Trophoblast cell (in vitro differentiated cells and primary cell): ENCODE measurements around the gene BRPF3.

Experiments
- DNase-seq, 2 donors: peaks; one replicate each; pipeline ENCODE4 v3.0.0-alpha.2; 2016
- H2AFZ ChIP-seq: 2 replicates; pipeline ENCODE4 v1.6.1; 2013; ENCODE audit warnings: low read length, moderate library complexity, mild to moderate bottlenecking; ENCODE audit not compliant: insufficient read depth, poor library complexity
- H2AK5ac ChIP-seq: 2 replicates; pipeline ENCODE4 v1.6.1; 2013; ENCODE audit warnings: mild to moderate bottlenecking, low read length
- H2BK120ac ChIP-seq: 2 replicates; pipeline ENCODE4 v1.6.1; 2013; ENCODE audit warnings: low read length, mild to moderate bottlenecking, moderate library complexity; ENCODE audit not compliant: insufficient read depth, poor library complexity
- H2BK12ac ChIP-seq: 2 replicates; pipeline ENCODE4 v1.6.1; 2013; ENCODE audit warnings: mild to moderate bottlenecking, low read length, moderate library complexity
- H2BK5ac ChIP-seq: 2 replicates; pipeline ENCODE4 v1.6.1; 2013; ENCODE audit warnings: low read length, low read depth, moderate library complexity, mild to moderate bottlenecking; ENCODE audit not compliant: poor library complexity
- H3K14ac ChIP-seq: 2 replicates; pipeline ENCODE4 v1.6.1; 2013; ENCODE audit warnings: mild to moderate bottlenecking, low read length
- H3K18ac ChIP-seq: 2 replicates; pipeline ENCODE4 v1.6.1; 2013; ENCODE audit warnings: mild to moderate bottlenecking, low read length
- H3K23ac ChIP-seq: 2 replicates; pipeline ENCODE4 v1.6.1; 2013; ENCODE audit warnings: low read length
- H3K27ac ChIP-seq: 2 replicates; pipeline ENCODE4 v1.5.1; 2013; ENCODE audit warnings: low read depth, mild to moderate bottlenecking, inconsistent platforms, low read length, moderate library complexity
- H3K27me3 ChIP-seq: 2 replicates; pipeline ENCODE4 v1.6.1; 2013; ENCODE audit warnings: inconsistent platforms, mild to moderate bottlenecking, low read length, moderate library complexity; ENCODE audit not compliant: insufficient read depth
- H3K36me3 ChIP-seq, 2 experiments: 1 replicate in 1 of 2; 2 replicates in 1 of 2; pipeline ENCODE4 v1.6.1; 2013; ENCODE audit warnings: low read length in 2 of 2, mild to moderate bottlenecking in 2 of 2, moderate library complexity in 1 of 2; ENCODE audit not compliant: insufficient read depth in 2 of 2, control insufficient read depth in 1 of 2
- H3K4ac ChIP-seq: 2 replicates; pipeline ENCODE4 v1.6.1; 2013; ENCODE audit warnings: low read depth, mild to moderate bottlenecking, low read length, moderate library complexity
- H3K4me1 ChIP-seq, 2 experiments: 1 replicate in 1 of 2; 2 replicates in 1 of 2; pipeline ENCODE4 v1.6.1; 2013; ENCODE audit warnings: low read length in 2 of 2, mild to moderate bottlenecking in 2 of 2, moderate library complexity in 1 of 2; ENCODE audit not compliant: insufficient read depth in 2 of 2, control insufficient read depth in 1 of 2
- H3K4me2 ChIP-seq: 2 replicates; pipeline ENCODE4 v1.6.1; 2013; ENCODE audit warnings: inconsistent platforms, mild to moderate bottlenecking, low read length, moderate library complexity
- H3K4me3 ChIP-seq: 2 replicates; pipeline ENCODE4 v1.5.1; 2013; ENCODE audit warnings: mild to moderate bottlenecking, low read depth, low read length, inconsistent platforms
- H3K79me1 ChIP-seq: one replicate; pipeline ENCODE4 v1.6.1; 2013; ENCODE audit warnings: low read length
- H3K79me2 ChIP-seq: 2 replicates; pipeline ENCODE4 v1.6.1; 2013; ENCODE audit warnings: low read length, mild to moderate bottlenecking; ENCODE audit not compliant: control insufficient read depth, insufficient read depth, poor library complexity
- H3K9ac ChIP-seq: 2 replicates; pipeline ENCODE4 v1.6.1; 2013; ENCODE audit warnings: mild to moderate bottlenecking, low read length
- H3K9me3 ChIP-seq: 2 replicates; pipeline ENCODE4 v1.6.1; 2013; ENCODE audit warnings: low read depth, mild to moderate bottlenecking, control low read depth, inconsistent platforms, low read length; ENCODE audit not compliant: insufficient read depth
- H4K12ac ChIP-seq: 2 replicates; pipeline ENCODE4 v1.6.1; 2013; ENCODE audit warnings: low read depth, mild to moderate bottlenecking, low read length, moderate library complexity
- H4K8ac ChIP-seq: 2 replicates; pipeline ENCODE4 v1.6.1; 2013; ENCODE audit warnings: low read depth, mild to moderate bottlenecking, low read length, moderate library complexity
- H4K91ac ChIP-seq: one replicate; pipeline ENCODE4 v1.6.1; 2013; ENCODE audit warnings: low read depth, mild to moderate bottlenecking, low read length, moderate library complexity
- WGBS: extraction: QIAGEN DNeasy Blood & Tissue Kit; methylation state at CpG from one replicate; pipeline ENCODE4 v1.1.7; 2013; ENCODE audit warnings: missing lambda C conversion rate; ENCODE audit not compliant: insufficient read length, insufficient coverage; ENCODE audit errors: extremely low coverage; 5-methylcytosine and 5-hydroxymethylcytosine counted together

The BRPF3 gene

GRCh38 chr6:36280467-36280866, 83.9 kb downstream of the BRPF3 start:
- Histone ChIP-seq H3K4ac (no peak overlapping the region), H2AK5ac (no peak overlapping the region), H4K8ac (no peak overlapping the region), H2AFZ (no peak overlapping the region), H3K4me1 (peaks cover 0 to 2% of the 10 kb centered on the region in 2 experiments), H3K18ac (no peak overlapping the region), H3K79me1 (no peaks in the 10 kb centered on the region), H3K9me3 (no peaks in the 10 kb centered on the region), H3K23ac (no peak overlapping the region), H3K4me3 (no peak overlapping the region), H2BK120ac (no peak overlapping the region), H2BK5ac (no peak overlapping the region), H2BK12ac (no peak overlapping the region), H4K91ac (no peak overlapping the region), H3K14ac (no peak overlapping the region), H3K27ac (no peak overlapping the region), H3K36me3 (no peaks in the 10 kb centered on the region), H4K12ac (no peak overlapping the region), H3K27me3 (no peaks in the 10 kb centered on the region), H3K9ac (no peak overlapping the region), H3K4me2 (no peak overlapping the region), H3K79me2 (no peaks in the 10 kb centered on the region)
- no peak for DNase-seq
- WGBS = no CpG with 5 or more reads among the region's 3 CpGs

GRCh38 chr6:36280983-36281382, 84.4 kb downstream of the BRPF3 start:
- no peak overlapping the region for H3K4me3 ChIP-seq
- peaks cover 0 to 2% of the 10 kb centered on the region in 2 experiments for H3K4me1 ChIP-seq
- H4K8ac ChIP-seq = no peak overlapping the region
- H2AK5ac ChIP-seq = no peak overlapping the region
- H4K91ac ChIP-seq = no peak overlapping the region
- no peak overlapping the region for H3K14ac ChIP-seq
- no peaks in the 10 kb centered on the region for H3K9me3 ChIP-seq
- no peak overlapping the region for H2AFZ ChIP-seq
- H3K27me3 ChIP-seq = no peaks in the 10 kb centered on the region
- no peak overlapping the region for H2BK5ac ChIP-seq
- no peak for DNase-seq
- WGBS = no CpG with 5 or more reads among the region's 4 CpGs
- H3K36me3 ChIP-seq = no peaks in the 10 kb centered on the region
- no peak overlapping the region for H3K23ac ChIP-seq
- H3K27ac ChIP-seq = no peak overlapping the region
- no peaks in the 10 kb centered on the region for H3K79me1 ChIP-seq
- H4K12ac ChIP-seq = no peak overlapping the region
- H2BK120ac ChIP-seq = no peak overlapping the region
- H3K79me2 ChIP-seq = no peaks in the 10 kb centered on the region
- no peak overlapping the region for H3K9ac ChIP-seq
- no peak overlapping the region for H3K4me2 ChIP-seq
- H2BK12ac ChIP-seq = no peak overlapping the region
- H3K18ac ChIP-seq = no peak overlapping the region
- H3K4ac ChIP-seq = no peak overlapping the region
